Glutamatergic neuron (in vitro differentiated cells): Measurements from ENCODE around the gene LCN2. TPM values are rescaled to one million over a fixed set of nuclear protein-coding genes. Genes with fewer than 3 reads are reported as not detected.
"Not testable (repeated sequence)": the region's sequence is repeated elsewhere in the genome, so short reads cannot be mapped to it uniquely, and the experiment has no call there.

ENCODE experiments used
- DNase-seq: peaks from one replicate; pipeline ENCODE4 v3.0.0; 2022
- H3K27ac Mint-ChIP-seq: one replicate; pipeline ENCODE4 v1.8.0; 2020; ENCODE audit warnings: mild to moderate bottlenecking, mixed read lengths, inconsistent platforms; ENCODE audit not compliant: unreplicated experiment
- H3K27me3 Mint-ChIP-seq: one replicate; pipeline ENCODE4 v1.8.0; 2020; ENCODE audit warnings: mild to moderate bottlenecking, moderate library complexity, mixed read lengths, inconsistent platforms; ENCODE audit not compliant: unreplicated experiment
- H3K36me3 Mint-ChIP-seq: one replicate; pipeline ENCODE4 v1.8.0; 2020; ENCODE audit warnings: mild to moderate bottlenecking, mixed read lengths, inconsistent platforms; ENCODE audit not compliant: unreplicated experiment
- H3K4me1 Mint-ChIP-seq: one replicate; pipeline ENCODE4 v1.8.0; 2020; ENCODE audit warnings: mild to moderate bottlenecking, low read depth, mixed read lengths, inconsistent platforms; ENCODE audit not compliant: unreplicated experiment
- H3K4me3 Mint-ChIP-seq: one replicate; pipeline ENCODE4 v1.8.0; 2020; ENCODE audit warnings: mild to moderate bottlenecking, mixed read lengths, inconsistent platforms; ENCODE audit not compliant: unreplicated experiment
- H3K9me3 Mint-ChIP-seq: one replicate; pipeline ENCODE4 v1.8.0; 2020; ENCODE audit warnings: mild to moderate bottlenecking, moderate library complexity, mixed read lengths, inconsistent platforms; ENCODE audit not compliant: unreplicated experiment
- CTCF ChIP-seq: fragments of 200-600 bp; sonication (generic); IDR thresholded peaks from one replicate; pipeline ENCODE4 v1.5.0; 2021; ENCODE audit not compliant: partially characterized antibody, unreplicated experiment
- total RNA-seq: library from RNA; stranded (reverse); fragmentation: NEBNext Ultra II Directional; extraction: Animal tissue kit (Norgen Biotek cat#: 25700); gene quantifications from one replicate; pipeline ENCODE4 v1.2.1, GENCODE V29; 2021; ENCODE audit not compliant: unreplicated experiment

Gene LCN2
- total RNA-seq, 1 donor from 2014 or later, result not detected

- Mint-ChIP-seq H3K4me3 (no peak overlapping the region), H3K4me1 (peaks cover 3% of the 10 kb centered on the region), H3K36me3 (no peaks in the 10 kb centered on the region), H3K9me3 (peaks cover 3% of the 10 kb centered on the region), H3K27me3 (no peaks in the 10 kb centered on the region), H3K27ac (no peak overlapping the region)
- TF ChIP-seq CTCF, result no peak
- DNase-seq, result no peak
Observed at GRCh38 chr9:128180001-128180400, 30.7 kb downstream of the LCN2 start.

- H3K4me1 Mint-ChIP-seq, result peaks cover 3% of the 10 kb centered on the region
- H3K27ac Mint-ChIP-seq, result no peak overlapping the region
- H3K4me3 Mint-ChIP-seq, result no peak overlapping the region
- H3K9me3 Mint-ChIP-seq, result peaks cover 3% of the 10 kb centered on the region
- no peak for TF ChIP-seq CTCF
- H3K27me3 Mint-ChIP-seq, result peaks cover under 1% of the 10 kb centered on the region
- H3K36me3 Mint-ChIP-seq, result no peaks in the 10 kb centered on the region
- no peak for DNase-seq
Observed at GRCh38 chr9:128180447-128180846, 31.2 kb downstream of the LCN2 start.

GRCh38 chr9:128181480-128181879 lies 32.2 kb downstream of the LCN2 start:
- H3K27ac Mint-ChIP-seq, result peak overlapping the region; percentile 64
- H3K36me3 Mint-ChIP-seq, H3K4me3 Mint-ChIP-seq, H3K9me3 Mint-ChIP-seq, H3K4me1 Mint-ChIP-seq, H3K27me3 Mint-ChIP-seq: not testable (repeated sequence)
- peak; percentile 48 for TF ChIP-seq CTCF
- DNase-seq, result peak; percentile 80

GRCh38 chr9:128182893-128183588 lies 33.8 kb downstream of the LCN2 start:
- no peak for TF ChIP-seq CTCF
- no peak overlapping the region for H3K4me3 Mint-ChIP-seq
- peak overlapping the region; percentile 70 for H3K27ac Mint-ChIP-seq
- H3K9me3 Mint-ChIP-seq, result peaks cover 3% of the 10 kb centered on the region
- peaks cover 3% of the 10 kb centered on the region for H3K4me1 Mint-ChIP-seq
- peaks cover 6% of the 10 kb centered on the region for H3K36me3 Mint-ChIP-seq
- H3K27me3 Mint-ChIP-seq, result peaks cover 4% of the 10 kb centered on the region
- no peak for DNase-seq
